HepG2 (cell line): ENCODE measurements around the gene ABCG1. TPM values are rescaled to one million over a fixed set of nuclear protein-coding genes. Genes with fewer than 3 reads are reported as not detected.

Experiments
- ATAC-seq: fragments of 200-7000 bp; cut with Tn5 transposase; 3 replicates; pipeline ENCODE4 v1.9.1; 2020; ENCODE audit warnings: mild to moderate bottlenecking, moderate library complexity
- BruUV-seq: library from RNA; stranded (reverse); fragments of 400-500 nt; replicated peaks from 2 replicates; lab custom pipeline; 2021; lab: Mats Ljungman, UMichigan
- CTCF ChIA-PET: fragments of 300-600 bp; formaldehyde crosslinking; extraction: SDS; loops from one replicate; lab custom pipeline; 2021; ENCODE audit warnings: low total read pairs, inconsistent platforms, low intra/inter-chr PET ratio; lab: Yijun Ruan, JAX
- POLR2A ChIA-PET: fragments of 350-600 bp; sonication (Branson Sonifier 250); formaldehyde crosslinking; loops from one replicate; lab custom pipeline; 2020; ENCODE audit warnings: antibody characterized with exemption, inconsistent platforms; lab: Yijun Ruan, JAX
- DNase-seq: peaks from one replicate; pipeline ENCODE4 v3.0.0-alpha.2; 2015; ENCODE audit warnings: low spot score
- FAIRE-seq: peaks from 3 replicates; lab custom pipeline; 2011; peaks lifted over from hg19 to GRCh38; lab: Jason Lieb, UNC
- H2AFZ ChIP-seq: one replicate; pipeline ENCODE4 v1.6.1; 2011; ENCODE audit warnings: low read length, inconsistent platforms
- H3K27ac ChIP-seq: fragments of 300-600 bp; 3 replicates; pipeline ENCODE4 v1.8.0; 2011; ENCODE audit warnings: mixed run types, mild to moderate bottlenecking, mixed read lengths, low read length, inconsistent platforms; ENCODE audit not compliant: insufficient read depth; ENCODE audit errors: extremely low read length
- H3K27me3 ChIP-seq, 2 experiments: fragments of 200-600 bp in 1 of 2; 2 replicates in 1 of 2; 3 replicates in 1 of 2; pipeline versions ENCODE4 v1.6.0 to v1.8.0; 2011; ENCODE audit warnings: low read length in 2 of 2, mild to moderate bottlenecking in 2 of 2, moderate library complexity in 2 of 2, inconsistent platforms in 1 of 2; ENCODE audit not compliant: insufficient read depth in 2 of 2, control insufficient read depth in 1 of 2
- H3K36me3 ChIP-seq, 2 experiments: fragments of 200-600 bp in 1 of 2; replicated peaks in 1 of 2; 2 replicates in 1 of 2; 3 replicates in 1 of 2; pipeline versions ENCODE4 v1.5.1 to v1.8.0; 2011; ENCODE audit warnings: low read length in 2 of 2, inconsistent platforms in 1 of 2; ENCODE audit not compliant: insufficient read depth in 2 of 2, control insufficient read depth in 1 of 2
- H3K4me1 ChIP-seq: 2 replicates; pipeline ENCODE4 v1.5.1; 2012; ENCODE audit warnings: low read length, inconsistent platforms; ENCODE audit not compliant: insufficient read depth
- H3K4me2 ChIP-seq: 2 replicates; pipeline ENCODE4 v1.6.0; 2011; ENCODE audit warnings: low read depth, low read length, inconsistent platforms
- H3K4me3 ChIP-seq, 3 experiments: fragments of 200-600 bp in 1 of 3; sonication (generic), shearing (Covaris generic) in 1 of 3; replicated peaks in 1 of 3; 2 replicates each; pipeline ENCODE4 v1.5.1; 2011 to 2016; ENCODE audit warnings: low read length in 3 of 3, inconsistent platforms in 2 of 3, low read depth in 2 of 3, mild to moderate bottlenecking in 2 of 3, control low read depth in 1 of 3, mixed read lengths in 1 of 3; ENCODE audit not compliant: insufficient read depth in 1 of 3
- H3K79me2 ChIP-seq: one replicate; pipeline ENCODE4 v1.6.1; 2011; ENCODE audit warnings: low read length, inconsistent platforms; ENCODE audit not compliant: insufficient read depth
- H3K9ac ChIP-seq: 2 replicates; pipeline ENCODE4 v1.6.0; 2011; ENCODE audit warnings: mild to moderate bottlenecking, low read depth, low read length, inconsistent platforms; ENCODE audit not compliant: insufficient read depth
- H3K9me3 ChIP-seq: 2 replicates; pipeline ENCODE4 v1.5.1; 2012; ENCODE audit warnings: mild to moderate bottlenecking, low read length
- H4K20me1 ChIP-seq: 2 replicates; pipeline ENCODE4 v1.6.0; 2011; ENCODE audit warnings: inconsistent platforms, mild to moderate bottlenecking, low read length, moderate library complexity; ENCODE audit not compliant: insufficient read depth
- BRD4 ChIP-seq: sonication (generic); formaldehyde crosslinking; IDR thresholded peaks from 2 replicates; pipeline ENCODE4 v1.4.0; 2020; ENCODE audit warnings: missing genetic modification reagents
- DMAP1 ChIP-seq: IDR thresholded peaks from 2 replicates; pipeline ENCODE4 v1.6.1; 2016
- FOXJ3 ChIP-seq: sonication (generic); formaldehyde crosslinking; IDR thresholded peaks from 2 replicates; pipeline ENCODE4 v1.4.0; 2020; ENCODE audit warnings: missing genetic modification reagents, mild to moderate bottlenecking, borderline replicate concordance
- KMT2A ChIP-seq: sonication (generic); formaldehyde crosslinking; IDR thresholded peaks from 2 replicates; pipeline ENCODE4 v1.4.0; 2020; ENCODE audit warnings: missing genetic modification reagents
- MED8 ChIP-seq: sonication (generic); formaldehyde crosslinking; IDR thresholded peaks from 2 replicates; pipeline ENCODE4 v1.8.1; 2023; ENCODE audit warnings: mild to moderate bottlenecking, missing genetic modification reagents; ENCODE audit not compliant: insufficient replicate concordance
- MYC ChIP-seq: sonication (generic); formaldehyde crosslinking; IDR thresholded peaks from 2 replicates; pipeline ENCODE4 v1.9.0; 2021; ENCODE audit warnings: missing genetic modification reagents, borderline replicate concordance
- POLR2AphosphoS2 ChIP-seq: IDR thresholded peaks from 2 replicates; pipeline ENCODE4 v1.6.1; 2011; ENCODE audit warnings: low read depth, low read length, improper control_type of control experiment
- RORA ChIP-seq: sonication (generic); formaldehyde crosslinking; IDR thresholded peaks from 2 replicates; pipeline ENCODE4 v1.5.0; 2020; ENCODE audit warnings: mild to moderate bottlenecking, missing genetic modification reagents, moderate library complexity
- SMYD3 ChIP-seq: sonication (generic); formaldehyde crosslinking; IDR thresholded peaks from 2 replicates; pipeline ENCODE4 v1.8.1; 2023; ENCODE audit warnings: mild to moderate bottlenecking, missing genetic modification reagents
- TCF7 ChIP-seq: sonication (generic); IDR thresholded peaks from 2 replicates; pipeline ENCODE4 v1.6.1; 2016; ENCODE audit warnings: antibody characterized with exemption, low read depth
- ZNF441 ChIP-seq: sonication (generic); formaldehyde crosslinking; IDR thresholded peaks from 2 replicates; pipeline ENCODE4 v1.7.0; 2021; ENCODE audit warnings: missing genetic modification reagents, borderline replicate concordance
- ZNF572 ChIP-seq: sonication (generic); formaldehyde crosslinking; IDR thresholded peaks from 2 replicates; pipeline ENCODE4 v1.5.1; 2020; ENCODE audit warnings: mild to moderate bottlenecking, missing genetic modification reagents
- ZNF737 ChIP-seq: sonication (generic); formaldehyde crosslinking; IDR thresholded peaks from 2 replicates; pipeline ENCODE4 v1.5.0; 2020; ENCODE audit warnings: missing genetic modification reagents, mild to moderate bottlenecking, borderline replicate concordance
- whole genome bisulfite sequencing: methylation state at CpG from one replicate; pipeline ENCODE4 v1.1.6; 2017; ENCODE audit warnings: low lambda C conversion rate; 5-methylcytosine and 5-hydroxymethylcytosine counted together
- in situ Hi-C: cut with HindIII; loops from 2 replicates; pipeline ENCODE4 v1.10.0; 2017; ENCODE audit warnings: low pct_unique_long_range_greater_than_20kb; ENCODE audit not compliant: extremely low pct_ligation_motif_present
- intact Hi-C: fragments of 100-400 bp; cut with micrococcal nuclease; formaldehyde crosslinking; loops from one replicate; pipeline ENCODE4 v1.10.0; 2022; ENCODE audit not compliant: unreplicated experiment
- polyA plus RNA-seq, 8 experiments: library from polyadenylated mRNA; depleted of rRNA in 3 of 8; stranded (reverse) in 7 of 8; unstranded in 1 of 8; fragments of >200 nt; fragmentation: Illumina TruSeq in 4 of 8; extraction: Trizol in 4 of 8; gene quantifications; 2 replicates each; pipeline versions ENCODE4 v1.2.1 to v1.2.3, GENCODE V29; 2011 to 2016; ENCODE audit warnings: low read depth in 4 of 8, missing spikeins in 1 of 8, mixed read lengths in 1 of 8; ENCODE audit not compliant: insufficient read depth in 1 of 8
- total RNA-seq, 5 experiments: library from RNA; depleted of rRNA; stranded (reverse); fragments of >200 nt; fragmentation: Illumina TruSeq; extraction: Trizol; gene quantifications; 2 replicates each; pipeline ENCODE4 v1.2.3, GENCODE V29; 2016; ENCODE audit warnings: low read depth in 1 of 5
- TF ChIP-seq, protein P1 (sequence below): sonication (generic); formaldehyde crosslinking; IDR thresholded peaks from 2 replicates; pipeline ENCODE4 v1.5.0; 2020; ENCODE audit warnings: mild to moderate bottlenecking, missing genetic modification reagents, borderline replicate concordance
- TF ChIP-seq, protein P2 (sequence below): sonication (generic); formaldehyde crosslinking; IDR thresholded peaks from 2 replicates; pipeline ENCODE4 v1.5.0; 2020; ENCODE audit warnings: missing genetic modification reagents
- TF ChIP-seq, protein P3 (sequence below): sonication (generic); formaldehyde crosslinking; IDR thresholded peaks from 2 replicates; pipeline ENCODE4 v1.4.0; 2020; ENCODE audit warnings: missing genetic modification reagents; ENCODE audit errors: not compliant biosample characterization

Gene ABCG1
- total and polyA plus RNA-seq, 2 of the 13 experiments (the other 11 are each of a cell fraction or from before 2014, with no cell fraction given): 0.04 TPM; not detected in 1

DNA sequence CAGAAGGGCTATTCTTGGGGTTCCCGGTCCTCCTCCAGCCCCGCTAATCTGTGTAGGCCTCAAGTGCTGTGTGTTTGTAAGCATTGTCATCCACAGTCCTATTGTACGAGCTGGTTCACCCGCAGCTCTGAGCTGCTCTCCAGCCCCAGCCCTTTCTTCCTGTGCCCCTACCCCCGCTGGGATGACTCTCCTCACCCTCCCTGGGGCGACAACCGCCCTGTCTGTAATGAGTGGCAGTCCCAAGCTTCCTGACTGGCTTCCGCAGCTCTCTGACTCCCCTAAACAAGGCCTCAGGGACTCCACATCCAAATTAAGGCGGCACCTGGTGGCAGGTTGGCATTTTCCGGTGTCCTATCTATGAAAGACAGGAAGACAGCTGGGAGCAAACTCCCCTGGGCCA, 50.4 kb downstream of the ABCG1 start:
- H3K79me2 ChIP-seq: no peaks in the 10 kb centered on the region
- H3K4me3 ChIP-seq: no peak overlapping the region
- H4K20me1 ChIP-seq: no peaks in the 10 kb centered on the region
- H3K4me2 ChIP-seq: no peak overlapping the region
- ATAC-seq (no peak), DNase-seq (no peak)
- no peaks in the 10 kb centered on the region for H3K9me3 ChIP-seq
- CTCF ChIA-PET: no interaction called here
- no peak overlapping the region for H3K9ac ChIP-seq
- intact Hi-C loops: no loop called here
- no peaks in the 10 kb centered on the region for H3K36me3 ChIP-seq
- TF ChIP-seq, protein P1, sequence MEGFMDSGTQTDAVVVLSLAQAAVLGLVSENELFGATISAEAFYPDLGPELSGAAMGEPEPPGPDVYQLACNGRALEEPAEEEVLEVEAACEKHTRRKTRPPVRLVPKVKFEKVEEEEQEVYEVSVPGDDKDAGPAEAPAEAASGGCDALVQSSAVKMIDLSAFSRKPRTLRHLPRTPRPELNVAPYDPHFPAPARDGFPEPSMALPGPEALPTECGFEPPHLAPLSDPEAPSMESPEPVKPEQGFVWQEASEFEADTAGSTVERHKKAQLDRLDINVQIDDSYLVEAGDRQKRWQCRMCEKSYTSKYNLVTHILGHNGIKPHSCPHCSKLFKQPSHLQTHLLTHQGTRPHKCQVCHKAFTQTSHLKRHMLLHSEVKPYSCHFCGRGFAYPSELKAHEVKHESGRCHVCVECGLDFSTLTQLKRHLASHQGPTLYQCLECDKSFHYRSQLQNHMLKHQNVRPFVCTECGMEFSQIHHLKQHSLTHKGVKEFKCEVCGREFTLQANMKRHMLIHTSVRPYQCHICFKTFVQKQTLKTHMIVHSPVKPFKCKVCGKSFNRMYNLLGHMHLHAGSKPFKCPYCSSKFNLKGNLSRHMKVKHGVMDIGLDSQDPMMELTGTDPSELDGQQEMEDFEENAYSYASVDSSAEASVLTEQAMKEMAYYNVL (CRISPR knock-in tag): no peak
- TF ChIP-seq, protein P2, sequence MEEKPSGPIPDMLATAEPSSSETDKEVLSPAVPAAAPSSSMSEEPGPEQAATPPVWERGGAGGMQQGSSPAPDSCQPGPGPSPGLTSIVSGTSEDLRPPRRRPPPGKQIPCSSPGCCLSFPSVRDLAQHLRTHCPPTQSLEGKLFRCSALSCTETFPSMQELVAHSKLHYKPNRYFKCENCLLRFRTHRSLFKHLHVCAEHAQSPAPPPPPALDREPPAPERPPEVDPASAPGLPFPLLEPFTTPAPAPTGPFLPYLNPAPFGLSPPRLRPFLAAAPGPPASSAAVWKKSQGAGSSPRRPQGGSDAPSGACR: no peak
- no peak for TF ChIP-seq TCF7
- TF ChIP-seq SMYD3 (CRISPR knock-in tag): no peak
- no peak for TF ChIP-seq MED8 (CRISPR knock-in tag)
- no peak for TF ChIP-seq RORA
- TF ChIP-seq ZNF441 (CRISPR knock-in tag): no peak
- no peak for TF ChIP-seq ZNF572 (CRISPR knock-in tag)
- no peak for TF ChIP-seq ZNF737 (CRISPR knock-in tag)
- no peak for TF ChIP-seq DMAP1 (CRISPR knock-in tag)
- TF ChIP-seq, protein P3, sequence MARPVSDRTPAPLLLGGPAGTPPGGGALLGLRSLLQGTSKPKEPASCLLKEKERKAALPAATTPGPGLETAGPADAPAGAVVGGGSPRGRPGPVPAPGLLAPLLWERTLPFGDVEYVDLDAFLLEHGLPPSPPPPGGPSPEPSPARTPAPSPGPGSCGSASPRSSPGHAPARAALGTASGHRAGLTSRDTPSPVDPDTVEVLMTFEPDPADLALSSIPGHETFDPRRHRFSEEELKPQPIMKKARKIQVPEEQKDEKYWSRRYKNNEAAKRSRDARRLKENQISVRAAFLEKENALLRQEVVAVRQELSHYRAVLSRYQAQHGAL (CRISPR knock-in tag): no peak
- no peak for TF ChIP-seq KMT2A (CRISPR knock-in tag)
- no peak for TF ChIP-seq POLR2AphosphoS2
- no peak for TF ChIP-seq FOXJ3 (CRISPR knock-in tag)
- no peak for TF ChIP-seq BRD4 (CRISPR knock-in tag)
- TF ChIP-seq MYC (CRISPR knock-in tag): no peak
- TF ChIP-seq, all 625 proteins: peak for 0
- peaks cover 4 to 20% of the 10 kb centered on the region in 2 experiments; a peak in 2 of 5 replicates for H3K27me3 ChIP-seq
- WGBS: 13% methylated on average over 6 of the region's 10 CpGs
- no peaks in the 10 kb centered on the region for H3K4me1 ChIP-seq
- in situ Hi-C loops: no loop called here
- FAIRE-seq: no peak
- H3K27ac ChIP-seq: no peak overlapping the region
- POLR2A ChIA-PET: no interaction called here
- no TSS peak for BruUV-seq
- no peak overlapping the region for H2AFZ ChIP-seq
